CD4-positive, alpha-beta T cell treated with Interleukin-17A for 4 hours (primary cell): Measurements from ENCODE around the gene LMF1.

Source experiments
- DNase-seq: peaks from one replicate; pipeline ENCODE4 v3.0.0-alpha.2; 2020; ENCODE audit warnings: mixed read lengths

The LMF1 gene

DNA sequence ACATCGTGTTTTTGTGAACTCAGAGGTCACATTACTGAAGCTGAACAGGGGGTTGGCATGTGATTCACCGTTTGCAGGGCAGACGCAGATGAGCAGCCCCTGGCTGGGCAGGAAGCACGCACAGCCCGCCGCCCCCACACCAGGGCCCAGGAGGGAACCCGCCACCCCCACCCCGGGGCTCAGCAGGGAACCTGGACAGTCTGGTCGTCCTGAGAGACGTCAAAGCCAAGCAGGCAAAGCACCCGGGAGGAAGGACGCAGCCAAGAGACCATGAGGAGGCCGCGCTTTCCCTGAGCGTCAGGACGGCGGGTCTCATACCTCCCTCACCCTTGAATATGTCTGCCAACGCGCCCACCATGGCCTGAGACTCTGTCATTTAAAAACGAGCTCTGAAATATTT is 60.6 kb downstream of the LMF1 start:
- DNase-seq, result no peak

- DNase-seq, result no peak
Measured at GRCh38 chr16:909281-910000, 61.3 kb downstream of the LMF1 start.

GRCh38 chr16:908526-909155 is 62.1 kb downstream of the LMF1 start:
- DNase-seq, result no peak

DNA sequence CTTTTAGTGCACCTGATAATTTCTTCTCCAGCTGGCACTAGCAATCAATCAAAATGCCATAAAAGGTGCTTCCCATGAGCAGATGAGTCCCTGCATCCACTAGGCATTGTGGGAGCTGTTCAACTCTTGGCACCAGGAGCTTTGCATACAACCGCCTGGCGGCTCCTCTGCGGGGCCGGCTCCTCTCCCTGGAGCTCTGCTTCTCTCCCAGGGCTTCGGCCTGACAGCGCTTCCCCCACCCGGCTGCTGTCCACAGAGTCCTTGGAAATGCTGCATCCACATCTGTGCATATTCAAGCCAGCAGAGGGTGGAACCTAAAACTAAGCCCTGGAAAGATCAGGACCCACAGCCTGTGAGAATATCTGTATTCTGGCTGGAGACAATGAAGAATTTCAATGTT is 62.9 kb downstream of the LMF1 start:
- DNase-seq, result no peak

GRCh38 chr16:907361-907760 is 63.4 kb downstream of the LMF1 start:
- DNase-seq, result no peak

DNA sequence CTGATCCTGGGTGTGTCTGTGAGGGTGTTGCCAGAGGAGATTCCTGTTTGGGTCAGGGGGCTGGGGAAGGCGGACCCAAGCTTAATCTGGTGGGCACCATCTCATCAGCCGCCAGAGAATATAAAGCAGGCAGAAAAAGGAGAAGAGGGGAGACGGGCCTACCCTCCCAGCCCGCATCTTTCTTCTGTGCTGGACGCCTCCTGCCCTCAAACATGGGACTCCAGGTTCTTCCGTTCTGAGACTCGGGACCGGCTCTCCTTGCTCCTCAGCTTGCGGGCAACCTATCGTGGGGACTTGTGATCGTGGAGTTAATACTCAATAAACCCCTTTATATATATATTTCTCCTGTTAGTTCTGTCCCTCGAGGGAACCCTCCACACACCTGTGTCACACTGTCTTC is 64.5 kb downstream of the LMF1 start:
- no peak for DNase-seq

- DNase-seq, result no peak
Measured at GRCh38 chr16:901715-902601, 68.8 kb downstream of the LMF1 start.

DNA sequence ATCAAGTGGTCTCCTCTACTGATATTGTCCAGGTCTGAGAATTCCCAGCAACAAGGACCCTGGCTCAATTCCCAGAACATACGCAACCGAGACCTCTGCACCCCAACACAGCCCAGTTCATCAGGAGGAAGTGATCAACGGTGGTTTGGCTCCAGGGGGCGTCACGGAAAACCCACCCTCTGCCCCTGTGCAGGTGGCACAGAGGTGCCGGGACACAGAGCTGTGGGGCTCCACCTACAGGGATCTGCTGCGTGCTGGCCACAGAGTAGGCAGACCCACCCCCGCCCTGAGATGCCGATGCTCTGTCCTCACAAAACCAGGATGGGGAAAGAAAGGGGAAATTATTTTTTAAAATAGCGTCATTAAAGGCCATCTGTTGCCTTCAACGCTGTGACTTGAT is 69.6 kb downstream of the LMF1 start:
- no peak for DNase-seq

DNA sequence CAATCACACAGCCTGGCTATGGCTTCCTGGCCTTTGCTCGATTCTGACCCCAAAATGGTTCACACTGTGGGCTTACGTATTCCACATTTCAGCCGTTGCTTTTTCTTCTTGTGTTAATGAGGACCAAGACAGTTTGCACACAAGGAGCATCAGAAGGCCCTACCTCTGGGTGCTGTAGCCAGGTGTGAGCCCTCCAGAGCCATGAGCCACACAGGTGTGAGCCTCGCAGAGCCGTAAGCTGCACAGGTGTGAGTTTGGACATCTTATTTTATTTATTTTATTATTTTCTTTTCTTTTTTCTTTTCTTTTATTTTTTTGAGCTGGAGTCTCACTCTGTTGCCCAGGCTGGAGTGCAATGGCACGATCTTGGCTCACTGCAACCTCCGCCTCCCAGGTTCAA is 70.6 kb downstream of the LMF1 start:
- no peak for DNase-seq

- no peak for DNase-seq
Measured at GRCh38 chr16:899683-900060, 71.1 kb downstream of the LMF1 start.

- DNase-seq, result no peak
Measured at GRCh38 chr16:898761-899682, 71.8 kb downstream of the LMF1 start.

- no peak for DNase-seq
Measured at GRCh38 chr16:898216-898615, 72.6 kb downstream of the LMF1 start.

DNA sequence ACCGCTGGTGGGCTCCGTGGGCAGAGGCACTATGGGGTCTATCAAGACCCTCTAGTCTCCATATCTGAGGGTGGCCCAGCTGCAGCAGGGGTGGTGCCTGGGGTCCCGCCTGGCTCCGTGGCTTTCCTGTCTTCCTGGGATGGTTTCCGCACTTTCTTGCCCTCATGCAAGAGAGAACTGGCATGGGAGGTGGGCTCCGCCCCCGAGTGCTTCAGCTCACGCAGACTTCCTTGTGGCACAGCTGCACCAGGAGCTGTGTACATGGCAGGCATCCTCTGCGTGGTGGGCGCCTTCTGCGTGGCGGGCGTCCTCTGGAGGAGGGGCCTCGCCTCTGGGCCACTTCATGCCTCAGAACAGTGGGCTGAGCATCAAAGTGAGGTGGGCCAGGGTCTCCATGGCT is 73.1 kb downstream of the LMF1 start:
- no peak for DNase-seq

GRCh38 chr16:897200-897543 is 73.6 kb downstream of the LMF1 start:
- no peak for DNase-seq

DNA sequence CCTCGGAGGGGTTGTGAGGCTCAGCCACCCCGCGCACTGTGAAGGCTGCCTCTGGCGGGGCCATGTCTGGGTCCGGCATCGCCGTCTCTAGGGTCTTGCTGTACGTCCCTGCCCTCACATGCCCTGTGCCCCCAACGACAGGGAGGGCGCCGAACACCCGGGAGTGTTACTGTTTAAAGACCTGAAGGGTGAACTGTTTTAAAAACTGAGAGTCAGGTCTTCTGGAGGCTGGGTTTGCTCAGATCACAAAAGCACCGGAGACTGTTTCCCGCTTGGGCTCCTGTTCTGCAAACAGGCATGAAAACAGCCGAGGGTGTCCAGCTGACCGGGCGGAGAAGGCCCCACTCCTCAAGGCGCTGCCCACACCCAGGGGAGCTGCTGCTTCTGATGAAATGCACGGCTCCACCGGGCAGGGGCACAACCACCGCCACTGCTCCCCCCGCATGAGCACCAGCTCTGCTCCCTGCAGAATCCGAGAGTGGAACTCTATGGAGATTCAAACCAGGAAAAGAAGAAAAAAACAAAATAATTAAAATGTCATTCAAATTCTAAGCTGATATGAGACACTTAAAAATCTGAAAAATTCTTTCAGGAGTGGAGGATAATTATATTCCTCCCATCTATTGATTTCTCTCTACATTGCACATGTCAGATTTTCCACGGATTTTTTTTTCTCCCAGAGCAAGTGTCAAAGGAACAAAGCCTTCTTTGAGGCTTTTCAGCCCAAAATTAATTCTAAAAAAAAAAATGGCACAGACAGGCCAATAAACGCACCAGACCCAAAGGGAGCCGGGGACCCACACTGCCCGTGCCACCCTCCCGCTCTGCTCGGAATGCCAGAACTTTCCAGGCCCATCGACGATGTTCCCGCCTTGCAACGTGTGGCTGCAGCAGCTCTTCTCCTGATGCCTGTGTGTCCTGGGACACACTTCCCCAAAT is 74.3 kb downstream of the LMF1 start:
- no peak for DNase-seq

DNA sequence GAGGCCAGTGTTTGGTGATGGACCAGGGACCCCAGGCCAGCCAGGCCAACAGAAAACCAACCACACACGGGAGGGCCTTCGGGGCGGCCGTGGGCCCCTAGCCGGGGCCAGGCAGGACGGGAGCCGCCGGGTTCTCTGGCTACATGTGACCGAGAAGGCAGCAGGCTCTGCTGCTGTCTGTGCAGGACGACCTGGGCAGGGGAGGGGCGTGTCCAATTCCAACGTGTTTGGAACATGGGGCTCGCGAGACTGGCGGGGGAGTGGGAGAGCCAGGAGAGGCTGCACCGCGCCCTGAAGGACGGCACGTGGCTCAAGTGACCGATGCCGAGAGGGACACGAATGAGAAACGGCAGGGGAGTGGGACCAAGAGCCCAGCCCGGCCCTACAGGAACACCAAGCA is 75.4 kb downstream of the LMF1 start:
- DNase-seq, result no peak

GRCh38 chr16:894841-895240 is 75.9 kb downstream of the LMF1 start:
- no peak for DNase-seq

GRCh38 chr16:894136-894535 is 76.6 kb downstream of the LMF1 start:
- no peak for DNase-seq

GRCh38 chr16:893360-893759 is 77.4 kb downstream of the LMF1 start:
- no peak for DNase-seq

- no peak for DNase-seq
Measured at GRCh38 chr16:892536-893255, 78.1 kb downstream of the LMF1 start.

GRCh38 chr16:892006-892405 is 78.8 kb downstream of the LMF1 start:
- DNase-seq, result no peak
